Tibial nerve (tissue), 4 donors: ENCODE data around the gene NOM1. TPM values are rescaled to one million over a fixed set of nuclear protein-coding genes. Genes with fewer than 3 reads are reported as not detected.

Experiments used
- DNase-seq, 2 donors: peaks; one replicate each; pipeline ENCODE4 v3.0.0-alpha.2; 2019; ENCODE audit warnings: low spot score in 2 of 2
- H3K27ac ChIP-seq, 4 donors: fragments of 200-600 bp; sonication (generic) in 3 of 4; one replicate each; pipeline ENCODE4 v1.5.1; 2017 to 2019; ENCODE audit warnings: mild to moderate bottlenecking in 1 of 4
- H3K27me3 ChIP-seq, 2 donors: fragments of 200-600 bp; sonication (generic) in 1 of 2; one replicate each; pipeline versions ENCODE4 v1.5.1 to v1.6.0; 2017 to 2019
- H3K36me3 ChIP-seq, 3 donors: fragments of 200-600 bp; sonication (generic); one replicate each; pipeline ENCODE4 v1.5.1; 2018 to 2019
- H3K4me1 ChIP-seq, 4 donors: fragments of 200-600 bp; sonication (generic) in 3 of 4; one replicate each; pipeline ENCODE4 v1.5.1; 2017 to 2019
- H3K4me3 ChIP-seq, 4 donors: fragments of 200-600 bp; sonication (generic) in 3 of 4; one replicate each; pipeline ENCODE4 v1.5.1; 2017 to 2019; ENCODE audit warnings: mild to moderate bottlenecking in 1 of 4, moderate library complexity in 1 of 4
- H3K9me3 ChIP-seq, 4 donors: fragments of 200-600 bp; sonication (generic) in 3 of 4; one replicate each; pipeline ENCODE4 v1.5.1; 2017 to 2019
- CTCF ChIP-seq, 5 experiments: fragments of 200-600 bp in 3 of 5; fragments of 450-650 bp in 2 of 5; sonication (generic) in 3 of 5; IDR thresholded peaks; one replicate each; pipeline ENCODE4 v1.5.1; 2016 to 2019; ENCODE audit warnings: antibody characterized with exemption in 5 of 5, mild to moderate bottlenecking in 3 of 5, moderate library complexity in 2 of 5
- EP300 ChIP-seq, 2 donors: sonication (generic); formaldehyde crosslinking; IDR thresholded peaks; one replicate each; pipeline ENCODE4 v1.6.1; 2017; ENCODE audit warnings: antibody characterized with exemption in 2 of 2, mild to moderate bottlenecking in 1 of 2
- POLR2A ChIP-seq, 2 donors: fragments of 450-650 bp; IDR thresholded peaks; one replicate each; pipeline ENCODE4 v1.6.1; 2017; ENCODE audit warnings: antibody characterized with exemption in 2 of 2, mild to moderate bottlenecking in 2 of 2, moderate library complexity in 2 of 2
- WGBS, 2 donors: methylation state at CpG; one replicate each; pipeline ENCODE4 v1.1.5; 2018; 5-methylcytosine and 5-hydroxymethylcytosine counted together
- total RNA-seq, 4 donors: library from RNA; depleted of rRNA; stranded (reverse); fragments of >200 nt; gene quantifications; one replicate each; pipeline ENCODE4 v1.1.0, GENCODE V29; 2016

NOM1 gene
- total RNA-seq, 4 donors from 2014 or later: 23.3 to 41.5 (median 25.3) TPM

DNA sequence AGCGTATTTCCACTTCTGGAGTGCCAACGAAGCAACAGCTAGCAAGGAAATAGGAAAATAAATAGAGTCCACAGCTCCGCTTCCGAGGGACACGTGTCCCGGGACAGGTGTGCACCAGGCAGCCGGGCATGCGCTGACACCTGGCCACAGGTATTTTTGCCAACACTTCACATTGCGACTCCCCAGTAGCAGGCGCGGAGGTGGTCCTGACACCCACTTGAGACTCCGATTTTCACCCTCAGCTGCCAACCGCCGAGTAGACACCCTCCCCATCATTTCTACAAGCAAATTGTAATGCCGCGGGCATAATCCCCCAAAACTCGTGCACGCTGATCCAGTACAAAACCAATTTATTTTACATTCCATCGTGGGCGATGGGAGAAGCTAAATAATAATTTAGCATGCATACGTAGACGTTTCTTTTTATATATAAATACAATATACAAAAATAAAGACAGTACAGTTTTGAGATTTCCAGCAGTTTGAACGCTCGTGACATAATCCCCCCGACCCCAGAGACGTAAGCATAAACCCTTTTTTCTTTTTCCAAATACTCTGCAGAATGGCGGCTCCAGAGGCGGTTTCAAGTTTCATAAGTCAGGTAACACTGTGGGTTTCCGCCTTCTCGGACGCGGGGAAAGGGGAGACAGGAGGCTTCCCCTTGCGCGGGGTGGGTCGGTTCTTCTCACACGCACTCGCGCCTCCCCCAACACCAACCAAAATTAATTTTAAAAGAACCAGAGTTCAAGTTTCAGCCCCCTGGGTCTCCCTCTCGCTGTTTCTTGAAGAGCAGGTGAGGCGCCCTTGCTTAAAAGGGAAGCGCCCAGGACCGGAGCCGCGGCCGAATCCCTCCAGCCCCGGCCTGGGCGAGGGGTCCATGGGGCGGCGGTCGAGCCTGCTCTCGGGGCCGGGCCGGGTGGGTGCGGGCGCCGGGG, 55.3 kb downstream of the NOM1 start:
- no peak for DNase-seq
- Histone ChIP-seq H3K36me3 (no peaks in the 10 kb centered on the region), H3K9me3 (no peaks in the 10 kb centered on the region), H3K27ac (no peak overlapping the region), H3K27me3 (peaks cover 2 to 97% of the 10 kb centered on the region in 2 donors), H3K4me1 (peaks cover 0 to 65% (median 19%) of the 10 kb centered on the region in 4 donors), H3K4me3 (no peak overlapping the region)
- no peak for TF ChIP-seq POLR2A (IDR thresholded peaks at IDR 0.05)
- no peak for TF ChIP-seq EP300 (IDR thresholded peaks at IDR 0.05)
- TF ChIP-seq CTCF (IDR thresholded peaks at IDR 0.05): no peak
- 9 to 13% methylated on average over 39 to 46 of the region's 56 CpGs for WGBS, 2 donors

- peaks cover 2 to 92% of the 10 kb centered on the region in 2 donors for H3K27me3 ChIP-seq
- peaks cover 0 to 63% (median 13%) of the 10 kb centered on the region in 4 donors for H3K4me1 ChIP-seq
- WGBS, 2 donors: 3 to 4% methylated on average over 52 to 65 of the region's 77 CpGs
- no peak overlapping the region for H3K27ac ChIP-seq
- H3K9me3 ChIP-seq: no peaks in the 10 kb centered on the region
- no peak for TF ChIP-seq EP300 (IDR thresholded peaks at IDR 0.05)
- no peak for TF ChIP-seq CTCF (IDR thresholded peaks at IDR 0.05)
- no peak for TF ChIP-seq POLR2A (IDR thresholded peaks at IDR 0.05)
- peak overlapping the region in 1 of 4 donors; percentile 14 for H3K4me3 ChIP-seq
- DNase-seq: no peak
- no peaks in the 10 kb centered on the region for H3K36me3 ChIP-seq
Measured at GRCh38 chr7:157005456-157006204, 56.1 kb downstream of the NOM1 start.

- TF ChIP-seq POLR2A (IDR thresholded peaks at IDR 0.05) (no peak), CTCF (IDR thresholded peaks at IDR 0.05) (no peak), EP300 (IDR thresholded peaks at IDR 0.05) (no peak)
- Histone ChIP-seq H3K36me3 (no peaks in the 10 kb centered on the region), H3K27me3 (peaks cover 2 to 91% of the 10 kb centered on the region in 2 donors), H3K4me3 (no peak overlapping the region), H3K27ac (no peak overlapping the region), H3K9me3 (no peaks in the 10 kb centered on the region), H3K4me1 (peaks cover 0 to 63% (median 13%) of the 10 kb centered on the region in 4 donors)
- 9 to 11% methylated on average over 15 to 32 of the region's 39 CpGs for WGBS, 2 donors
- no peak for DNase-seq
Measured at GRCh38 chr7:157006205-157006747, 56.8 kb downstream of the NOM1 start.

GRCh38 chr7:157006829-157007469, 57.4 kb downstream of the NOM1 start:
- H3K9me3 ChIP-seq: no peaks in the 10 kb centered on the region
- peak overlapping the region in 1 of 4 donors; percentile 27 for H3K27ac ChIP-seq
- no peak for DNase-seq
- H3K4me3 ChIP-seq: no peak overlapping the region
- 13 to 15% methylated on average over 7 of the region's 7 CpGs for WGBS, 2 donors
- H3K4me1 ChIP-seq: peaks cover 0 to 70% (median 14%) of the 10 kb centered on the region in 4 donors
- TF ChIP-seq POLR2A (IDR thresholded peaks at IDR 0.05): no peak
- TF ChIP-seq CTCF (IDR thresholded peaks at IDR 0.05): no peak
- no peak for TF ChIP-seq EP300 (IDR thresholded peaks at IDR 0.05)
- H3K27me3 ChIP-seq: peaks cover 2 to 91% of the 10 kb centered on the region in 2 donors
- H3K36me3 ChIP-seq: no peaks in the 10 kb centered on the region
